K562 (cell line): ENCODE data around the gene MRFAP1. TPM values are rescaled to one million over a fixed set of nuclear protein-coding genes. Genes with fewer than 3 reads are reported as not detected.
A peak's percentile ranks its signal among the peaks of the same experiment; 100 is the strongest.

Experiments
- BCLAF1 ChIP-seq, 2 experiments: fragments of 450-650 bp in 1 of 2; IDR thresholded peaks; 2 replicates each; pipeline ENCODE4 v1.6.1; 2011 to 2017; ENCODE audit warnings: low read depth in 2 of 2, antibody characterized with exemption in 1 of 2, borderline replicate concordance in 1 of 2, low read length in 1 of 2, mild to moderate bottlenecking in 1 of 2, mixed read lengths in 1 of 2; ENCODE audit not compliant: control insufficient read depth in 1 of 2
- CLOCK ChIP-seq: fragments of 250-450 bp; sonication (Bioruptor Pico); IDR thresholded peaks from 2 replicates; pipeline ENCODE4 v1.4.0; 2020; ENCODE audit warnings: mild to moderate bottlenecking, moderate library complexity, borderline replicate concordance
- FOXK2 ChIP-seq, 2 experiments: fragments of 450-650 bp; IDR thresholded peaks in 1 of 2; conservative IDR thresholded peaks in 1 of 2; 2 replicates each; pipeline ENCODE4 v1.6.1; 2016; ENCODE audit warnings: low read depth in 2 of 2, mild to moderate bottlenecking in 1 of 2
- HDAC1 ChIP-seq, 2 experiments: fragments of 450-650 bp; IDR thresholded peaks; 2 replicates each; pipeline ENCODE4 v1.6.1; 2016 to 2017; ENCODE audit warnings: inconsistent platforms in 1 of 2, mild to moderate bottlenecking in 1 of 2, moderate library complexity in 1 of 2
- IRF1 ChIP-seq: sonication (generic); formaldehyde crosslinking; IDR thresholded peaks from 2 replicates; pipeline ENCODE4 v1.8.0; 2022; ENCODE audit warnings: missing genetic modification reagents, mild to moderate bottlenecking, borderline replicate concordance
- KDM1A ChIP-seq, 2 experiments: fragments of 450-650 bp; IDR thresholded peaks; 2 replicates each; pipeline ENCODE4 v1.6.1; 2016; ENCODE audit warnings: mild to moderate bottlenecking in 2 of 2
- MAFG ChIP-seq: fragments of 450-650 bp; conservative IDR thresholded peaks from 2 replicates; pipeline ENCODE4 v1.6.1; 2016; ENCODE audit warnings: missing genetic modification characterization, missing compliant biosample characterization
- MBD2 ChIP-seq: sonication (generic); IDR thresholded peaks from 2 replicates; pipeline ENCODE4 v1.6.1; 2016; ENCODE audit warnings: low read depth, borderline replicate concordance
- PREB ChIP-seq: sonication (generic); formaldehyde crosslinking; IDR thresholded peaks from 2 replicates; pipeline ENCODE4 v1.8.1; 2023; ENCODE audit warnings: mild to moderate bottlenecking, missing genetic modification reagents
- RBFOX2 ChIP-seq: fragments of 200-400 bp; formaldehyde crosslinking; IDR thresholded peaks from 2 replicates; pipeline ENCODE4 v1.6.1; 2017; ENCODE audit warnings: low read depth, mild to moderate bottlenecking, low read length, moderate library complexity
- RBM25 ChIP-seq: fragments of 200-400 bp; formaldehyde crosslinking; IDR thresholded peaks from 2 replicates; pipeline ENCODE4 v1.6.1; 2018; ENCODE audit warnings: low read length, low read depth, moderate library complexity; ENCODE audit not compliant: severe bottlenecking
- SAFB2 ChIP-seq: fragments of 200-400 bp; formaldehyde crosslinking; IDR thresholded peaks from 2 replicates; pipeline ENCODE4 v1.6.1; 2018; ENCODE audit warnings: borderline replicate concordance, low read length, low read depth, moderate library complexity; ENCODE audit not compliant: severe bottlenecking
- SRSF1 ChIP-seq: fragments of 200-400 bp; formaldehyde crosslinking; IDR thresholded peaks from 2 replicates; pipeline ENCODE4 v1.6.1; 2017; ENCODE audit warnings: mild to moderate bottlenecking, low read depth, low read length, moderate library complexity
- USF1 ChIP-seq: sonication (generic); formaldehyde crosslinking; IDR thresholded peaks from 2 replicates; pipeline ENCODE4 v1.9.0; 2022; ENCODE audit warnings: mild to moderate bottlenecking, missing genetic modification reagents
- ZBTB1 ChIP-seq: sonication (generic); formaldehyde crosslinking; IDR thresholded peaks from 2 replicates; pipeline ENCODE4 v1.8.1; 2023; ENCODE audit warnings: missing genetic modification reagents, low read depth, mild to moderate bottlenecking, borderline replicate concordance
- ZNF143 ChIP-seq: sonication (generic); formaldehyde crosslinking; IDR thresholded peaks from 2 replicates; pipeline ENCODE4 v1.9.0; 2022; ENCODE audit warnings: mild to moderate bottlenecking, missing genetic modification reagents
- ZNF384 ChIP-seq: IDR thresholded peaks from 2 replicates; pipeline ENCODE4 v1.6.1; 2012; ENCODE audit warnings: low read depth, low read length, improper control_type of control experiment
- ZNF408 ChIP-seq: fragments of 250-450 bp; sonication (Bioruptor Pico); IDR thresholded peaks from 2 replicates; pipeline ENCODE4 v1.4.0; 2020; ENCODE audit warnings: low read depth, mild to moderate bottlenecking, moderate library complexity
- polyA plus RNA-seq, 8 experiments: library from polyadenylated mRNA; depleted of rRNA in 4 of 8; stranded (reverse) in 5 of 8; unstranded in 3 of 8; fragments of >200 nt; fragmentation: Nextera tagmentation in 2 of 8; fragmentation: Illumina TruSeq in 1 of 8; extraction: Ambion mirVana in 2 of 8; extraction: Trizol in 1 of 8; gene quantifications; 2 replicates each; pipeline versions ENCODE4 v1.2.1 to v1.2.3, GENCODE V29; 2011 to 2014; ENCODE audit warnings: inconsistent platforms in 1 of 8, missing spikeins in 1 of 8
- total RNA-seq, 7 experiments: library from RNA; depleted of rRNA in 6 of 7; stranded (reverse); fragments of >200 nt in 6 of 7; fragmentation: Illumina TruSeq in 2 of 7; extraction: Trizol in 2 of 7; gene quantifications; 2 replicates each; pipeline versions ENCODE4 v1.2.1 to v1.2.3, GENCODE V29; 2011 to 2021; ENCODE audit warnings: low replicate concordance in 1 of 7

The MRFAP1 gene
- total and polyA plus RNA-seq, 9 of the 15 experiments (the other 6 are each of a cell fraction or from before 2014, with no cell fraction given): 46.0 to 270 (median 151) TPM

- TF ChIP-seq BCLAF1 (IDR thresholded peaks at IDR 0.05; ENCODE audit: borderline replicate concordance in 1 of 2, control insufficient read depth in 1 of 2, low read depth in 2 of 2, low read length in 1 of 2) (no peak), IRF1 (no peak), SAFB2 (no peak), ZBTB1 (CRISPR knock-in tag) (no peak), ZNF408 (CRISPR knock-in tag) (no peak), FOXK2 (conservative IDR thresholded peaks at IDR 0.05 in 1 of 2, IDR thresholded peaks at IDR 0.05 in 1 of 2; ENCODE audit: low read depth in 2 of 2) (no peak), MBD2 (no peak), USF1 (CRISPR knock-in tag) (peak; percentile 93), HDAC1 (IDR thresholded peaks at IDR 0.05) (0 out of 4 replicates have a peak, but pooled peaks of 1 of the 2 experiments have one; percentile 23), RBFOX2 (no peak), CLOCK (CRISPR knock-in tag) (no peak), RBM25 (peak; percentile 51), MAFG (0 out of 2 replicates have a peak, but pooled peaks have one; percentile 12), SRSF1 (no peak), ZNF143 (CRISPR knock-in tag) (no peak), KDM1A (IDR thresholded peaks at IDR 0.05) (peak; percentile 30 to 47; a peak in 1 of 4 replicates), ZNF384 (no peak), PREB (no peak)
These were observed 27.4 kb upstream of the MRFAP1 start (continued) for GRCh38 chr4:6612961-6613675.
